Measurements from ENCODE around the gene GNA12. TPM values are rescaled to one million over a fixed set of nuclear protein-coding genes. Genes with fewer than 3 reads are reported as not detected.
A peak's percentile ranks its signal among the peaks of the same experiment; 100 is the strongest.

Gene GNA12
- total and polyA plus RNA-seq, 9 of the 15 experiments (the other 6 are each of a cell fraction or from before 2014, with no cell fraction given) = 0.65 to 32.7 (median 9.6) TPM

GRCh38 chr7:2873686-2874551, 29.8 kb upstream of the GNA12 start (continued):
- TF ChIP-seq ZNF609 (CRISPR knock-in tag; IDR thresholded peaks at IDR 0.05; ENCODE audit: borderline replicate concordance) = no peak
- peak; percentile 56; the same call in 1 of the 2 replicates for TF ChIP-seq NCOR1 (IDR thresholded peaks at IDR 0.05)
- no peak for TF ChIP-seq CCAR2 (IDR thresholded peaks at IDR 0.05; ENCODE audit: low read depth, low read length)
- peak; percentile 92 for TF ChIP-seq SUPT5H (IDR thresholded peaks at IDR 0.05)
- TF ChIP-seq CSDE1 (IDR thresholded peaks at IDR 0.05) = peak in 1 of 2 experiments; percentile 61; a peak in 2 of 4 replicates
- TF ChIP-seq HBP1 (CRISPR knock-in tag; IDR thresholded peaks at IDR 0.05) = peak; percentile 88; the same call in 1 of the 2 replicates
- TF ChIP-seq SMC3 (conservative IDR thresholded peaks at IDR 0.05; ENCODE audit: insufficient read depth, low read depth, low read length) = no peak
- peak; percentile 54 for TF ChIP-seq TAF9B (IDR thresholded peaks at IDR 0.05; ENCODE audit: partially characterized antibody)
- peak; percentile 100 for TF ChIP-seq POLR2AphosphoS5 (IDR thresholded peaks at IDR 0.05; ENCODE audit: control insufficient read depth, insufficient read depth, low read depth, low read length)
- TF ChIP-seq E2F6 (IDR thresholded peaks at IDR 0.05; ENCODE audit: borderline replicate concordance in 1 of 2, extremely low read depth in 1 of 2, insufficient read depth in 1 of 2, insufficient read length in 1 of 2, low read depth in 1 of 2, low read length in 1 of 2, poor library complexity in 1 of 2, severe bottlenecking in 1 of 2) = peak in 1 of 2 experiments; percentile 16
- no peak for TF ChIP-seq PPARD (CRISPR knock-in tag; IDR thresholded peaks at IDR 0.05)
- TF ChIP-seq SMAD1 (IDR thresholded peaks at IDR 0.05; ENCODE audit: low read depth, low read length, partially characterized antibody) = peak; percentile 78
- TF ChIP-seq FOXA3 (CRISPR knock-in tag; conservative IDR thresholded peaks at IDR 0.05 in 1 of 2, IDR thresholded peaks at IDR 0.05 in 1 of 2) = no peak
- no peak for TF ChIP-seq RBM22 (IDR thresholded peaks at IDR 0.05; ENCODE audit: low read depth, low read length, poor library complexity, severe bottlenecking)
- TF ChIP-seq IRF9 (tag; IDR thresholded peaks at IDR 0.05) = no peak
- TF ChIP-seq SNAPC5 (CRISPR knock-in tag; IDR thresholded peaks at IDR 0.05) = peak; percentile 91
- TF ChIP-seq MTA3 (IDR thresholded peaks at IDR 0.05; ENCODE audit: borderline replicate concordance) = peak; percentile 89; the same call in 1 of the 2 replicates

Data from K562 (cell line).